Astrocyte of the hippocampus (primary cell): ENCODE data around the gene DNAJB11.
"Not testable (repeated sequence)": the region's sequence is repeated elsewhere in the genome, so short reads cannot be mapped to it uniquely, and the experiment has no call there.

Experiments
- DNase-seq: peaks from one replicate; pipeline ENCODE4 v3.0.0; 2011; ENCODE audit warnings: low read depth, low spot score

The DNAJB11 gene

DNA sequence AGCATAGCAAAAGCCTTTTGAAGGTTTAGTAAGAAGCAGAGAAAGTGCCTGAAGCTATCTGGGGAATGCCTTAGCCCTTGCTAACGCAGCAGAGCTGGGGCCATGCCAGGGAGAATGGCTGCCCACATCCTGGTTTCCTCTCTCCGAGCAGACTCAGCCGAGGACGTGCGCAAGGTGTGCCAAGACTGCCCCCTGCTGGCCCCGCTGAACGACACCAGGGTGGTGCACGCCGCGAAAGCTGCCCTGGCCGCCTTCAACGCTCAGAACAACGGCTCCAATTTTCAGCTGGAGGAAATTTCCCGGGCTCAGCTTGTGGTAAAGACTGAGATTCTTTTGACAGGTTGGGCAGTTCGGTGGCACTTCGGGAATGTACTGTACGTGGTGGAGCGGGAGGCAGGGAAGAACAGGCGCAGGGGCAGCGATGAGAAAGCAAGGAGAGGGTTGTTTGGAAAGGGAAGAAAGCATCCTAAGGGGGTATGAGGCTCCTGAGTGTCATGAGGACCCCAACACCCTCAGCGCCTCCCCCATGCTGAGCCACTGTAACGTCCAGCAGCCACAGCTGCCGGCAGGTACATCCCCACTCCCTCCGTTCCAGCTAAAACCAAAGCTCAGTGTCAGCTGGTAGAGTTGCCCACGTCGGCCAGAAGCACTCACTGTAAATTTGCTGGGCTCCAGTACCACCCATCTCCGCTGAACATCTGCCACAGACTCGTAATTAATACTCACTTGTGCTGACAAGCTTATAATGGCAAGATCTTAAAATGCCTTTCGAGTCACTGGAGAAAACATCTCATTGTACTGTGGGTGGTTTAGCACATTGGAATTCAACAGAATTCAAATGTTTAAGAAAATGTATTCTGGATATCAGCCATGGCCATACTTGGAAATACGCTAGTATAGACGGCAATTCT, 46.8 kb downstream of the DNAJB11 start:
- peak; percentile 99 for DNase-seq

DNA sequence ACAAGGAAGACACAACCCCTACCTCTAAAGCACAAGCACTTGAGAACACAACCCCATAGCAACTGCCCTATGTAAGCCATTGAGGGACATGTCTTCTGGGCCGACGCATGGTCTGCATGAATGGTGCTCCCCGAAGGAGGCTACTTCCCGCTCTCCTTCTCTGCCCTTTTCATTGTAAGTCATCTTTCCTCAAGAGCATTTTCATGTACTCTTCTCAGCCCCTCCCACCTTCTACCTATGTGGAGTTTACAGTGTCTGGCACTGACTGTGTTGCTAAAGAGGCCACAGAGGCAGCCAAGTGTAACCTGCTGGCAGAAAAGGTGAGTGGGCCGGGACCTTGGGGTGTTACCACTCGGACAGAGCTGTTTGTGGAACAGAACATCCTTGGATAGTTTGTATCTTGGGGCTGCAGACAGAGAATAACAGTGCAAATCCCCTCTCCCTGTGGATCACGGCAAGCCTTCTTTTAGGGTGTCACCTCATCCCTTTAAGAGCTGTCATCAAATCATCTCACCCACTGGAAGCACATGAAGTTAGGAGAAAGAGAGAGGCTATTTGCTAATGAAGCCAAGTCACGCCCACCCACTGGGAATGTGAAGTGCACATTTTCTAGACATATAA, 47.9 kb downstream of the DNAJB11 start:
- no peak for DNase-seq

- DNase-seq: no peak
Observed at GRCh38 chr3:186619787-186620212, 49.3 kb downstream of the DNAJB11 start.

GRCh38 chr3:186620213-186621092, 49.9 kb downstream of the DNAJB11 start:
- no peak for DNase-seq

DNA sequence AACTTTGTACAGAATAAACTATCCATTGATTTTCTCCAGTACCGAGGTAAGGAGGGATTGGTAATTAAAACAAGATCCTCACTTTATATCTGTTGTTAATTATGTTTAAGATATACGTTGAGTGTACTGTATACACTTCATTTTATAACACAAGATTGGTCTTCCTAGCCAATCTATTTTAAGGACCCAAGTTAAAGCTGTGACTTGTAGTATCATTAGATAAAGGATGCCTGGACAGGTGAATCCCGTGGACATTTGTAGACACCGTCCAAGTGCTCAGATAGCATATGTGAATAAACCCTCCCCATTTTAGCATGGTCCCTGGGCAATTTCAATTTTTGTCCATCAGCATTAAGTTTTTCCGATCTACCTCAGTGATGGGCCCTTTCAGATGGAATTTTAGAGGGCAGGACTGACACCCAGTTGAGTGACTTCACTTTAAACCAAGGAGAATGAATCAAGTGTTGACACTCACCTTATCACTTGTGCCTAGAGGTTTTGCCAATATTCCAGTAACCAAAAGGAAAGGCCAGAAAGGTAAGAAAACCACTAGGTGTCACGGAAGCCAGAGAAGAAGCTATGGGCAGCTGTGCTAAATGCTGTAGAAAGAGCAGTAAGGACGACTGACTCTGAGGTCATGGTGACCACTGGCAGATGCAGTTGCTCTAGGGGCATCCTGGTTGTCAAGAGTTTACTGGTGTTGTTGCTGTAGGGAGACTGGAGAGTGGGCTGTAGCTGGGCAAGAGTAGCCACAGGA, 51.6 kb downstream of the DNAJB11 start:
- no peak for DNase-seq

DNA sequence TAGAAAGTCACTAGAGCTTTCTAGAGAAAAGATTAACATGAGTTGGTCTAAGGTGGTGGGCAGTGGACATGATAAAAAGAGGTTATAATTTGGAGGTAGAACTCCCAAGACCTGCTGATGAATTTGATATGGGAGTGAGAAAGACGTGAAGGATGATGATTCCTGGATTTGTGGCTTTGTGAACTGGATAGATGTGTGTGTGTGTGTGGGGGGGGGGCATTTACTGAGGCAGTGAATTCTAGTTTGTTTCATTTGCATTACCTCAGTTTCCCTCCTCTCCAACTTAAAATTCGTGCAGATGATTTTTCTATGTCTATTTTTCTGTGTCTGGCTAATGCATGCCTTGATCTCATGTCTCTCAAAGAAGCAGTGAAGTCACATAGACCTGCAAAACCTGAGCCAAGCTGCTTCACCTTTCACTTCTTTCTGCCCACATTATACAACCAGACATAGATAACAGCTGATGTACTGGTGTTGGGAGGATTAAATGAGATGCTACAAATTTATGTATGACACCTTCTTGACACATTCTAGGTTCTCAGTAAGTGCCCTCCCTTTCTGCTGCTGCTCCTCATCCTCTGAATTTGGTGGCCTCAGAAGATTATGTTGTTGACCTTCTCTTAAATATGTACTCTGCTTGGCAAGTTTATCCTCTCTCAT, 52.3 kb downstream of the DNAJB11 start:
- DNase-seq: no peak

GRCh38 chr3:186624598-186624997, 54.1 kb downstream of the DNAJB11 start:
- DNase-seq: no peak

GRCh38 chr3:186625600-186626042, 55.1 kb downstream of the DNAJB11 start:
- DNase-seq: no peak

DNA sequence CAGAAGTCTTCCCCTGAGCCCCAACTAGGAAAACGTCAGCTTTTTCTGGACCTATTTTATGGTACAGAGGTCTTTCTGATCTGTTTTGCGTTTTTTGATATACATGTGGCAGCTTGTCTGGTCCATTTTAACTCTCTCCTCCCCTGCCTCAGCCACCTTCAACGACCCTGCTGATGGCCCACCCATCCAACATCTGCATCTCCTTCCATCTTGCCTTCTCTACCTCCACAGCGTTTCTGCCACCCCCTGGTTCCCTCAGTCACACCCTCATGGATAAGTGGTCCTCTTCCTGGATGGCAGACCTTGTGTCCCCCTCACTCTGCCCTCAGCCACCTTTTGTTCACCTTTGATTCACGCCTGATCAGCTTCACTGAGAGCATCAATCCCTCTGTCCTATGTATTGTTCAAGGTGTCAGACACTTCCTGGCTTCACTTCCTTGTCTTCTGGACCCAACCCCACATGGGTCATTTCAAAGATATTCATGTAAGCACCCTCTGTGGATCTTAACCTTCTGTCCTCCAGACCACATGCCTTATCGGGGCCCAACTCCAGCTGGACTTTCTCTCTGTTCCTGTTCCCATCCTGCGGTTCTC, 55.8 kb downstream of the DNAJB11 start:
- no peak for DNase-seq

GRCh38 chr3:186627852-186628414, 57.4 kb downstream of the DNAJB11 start:
- DNase-seq: no peak

GRCh38 chr3:186628756-186629155, 58.2 kb downstream of the DNAJB11 start:
- DNase-seq: no peak

DNA sequence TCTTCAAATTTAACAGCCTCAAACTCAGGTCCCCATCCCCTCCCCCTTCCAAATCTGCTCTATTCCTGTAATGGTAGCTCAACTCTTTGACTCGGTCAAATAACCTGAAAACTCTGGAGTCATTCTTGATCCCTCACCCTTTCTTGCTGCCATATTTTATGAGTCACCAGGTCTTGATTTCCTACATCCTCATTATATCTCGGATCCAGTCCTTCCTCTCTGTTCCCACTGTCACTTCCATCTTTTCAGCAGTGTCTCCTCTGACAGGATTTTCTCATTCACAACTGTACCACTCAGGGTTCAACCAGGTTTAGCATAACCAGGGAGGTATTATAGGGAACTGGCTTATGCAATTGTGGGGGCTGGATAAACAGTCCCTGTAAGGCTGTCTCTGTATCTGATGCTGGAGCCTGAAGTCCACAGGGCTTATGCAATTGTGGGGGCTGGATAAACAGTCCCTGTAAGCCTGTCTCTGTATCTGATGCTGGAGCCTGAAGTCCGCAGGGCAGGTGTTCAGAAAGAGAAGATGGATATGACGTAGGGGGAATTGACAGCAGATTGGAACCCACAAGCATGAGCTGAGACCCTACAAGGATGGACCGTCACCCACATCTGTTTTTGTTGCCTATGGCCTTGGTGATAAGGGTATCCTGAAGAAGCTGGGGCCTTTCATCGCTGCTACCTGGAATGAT, 60.6 kb downstream of the DNAJB11 start:
- no peak for DNase-seq

DNA sequence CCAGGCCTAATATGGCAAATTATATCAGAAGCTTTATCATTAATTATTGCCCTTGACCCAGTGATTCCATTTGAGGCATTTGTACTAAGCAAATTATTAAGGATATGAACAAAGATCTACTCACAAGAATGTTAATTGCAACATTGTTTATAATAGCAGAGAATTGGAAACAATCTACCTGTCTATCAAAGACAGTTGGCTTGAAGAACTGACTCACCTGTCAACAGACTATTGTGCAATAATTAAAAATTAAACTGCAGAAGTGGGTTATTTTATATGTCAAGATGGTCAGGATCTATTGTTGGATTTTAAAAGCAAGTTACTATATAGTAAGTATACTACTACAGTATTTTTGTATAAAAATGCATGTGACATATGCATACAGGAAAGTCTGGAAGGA, 63.0 kb downstream of the DNAJB11 start:
- no peak for DNase-seq

- not testable (repeated sequence) for DNase-seq
Observed at GRCh38 chr3:186634207-186634606, 63.7 kb downstream of the DNAJB11 start.
